ENCODE data around the gene GRIA3.
A peak's percentile ranks its signal among the peaks of the same experiment; 100 is the strongest.

The GRIA3 gene

DNA sequence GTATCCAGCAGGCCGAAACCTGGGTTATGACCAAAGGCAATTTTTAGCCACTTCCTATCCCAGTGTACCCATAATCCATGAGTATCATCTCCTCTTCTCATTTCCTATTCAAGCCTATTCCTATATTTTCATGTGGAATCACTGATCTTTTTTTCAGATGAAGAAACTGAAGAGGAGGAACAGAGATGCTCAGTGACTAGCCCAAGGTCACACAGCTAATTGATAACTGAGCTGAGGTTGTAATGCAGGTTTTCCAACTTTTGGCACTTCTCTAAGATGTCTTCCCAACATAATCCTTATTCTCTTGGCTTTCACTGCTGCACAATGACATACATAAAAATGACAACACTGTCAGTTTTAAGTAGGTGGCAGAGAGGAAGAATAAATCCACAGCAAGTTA, 15.3 kb downstream of the GRIA3 start:
- DNase-seq = no peak

DNA sequence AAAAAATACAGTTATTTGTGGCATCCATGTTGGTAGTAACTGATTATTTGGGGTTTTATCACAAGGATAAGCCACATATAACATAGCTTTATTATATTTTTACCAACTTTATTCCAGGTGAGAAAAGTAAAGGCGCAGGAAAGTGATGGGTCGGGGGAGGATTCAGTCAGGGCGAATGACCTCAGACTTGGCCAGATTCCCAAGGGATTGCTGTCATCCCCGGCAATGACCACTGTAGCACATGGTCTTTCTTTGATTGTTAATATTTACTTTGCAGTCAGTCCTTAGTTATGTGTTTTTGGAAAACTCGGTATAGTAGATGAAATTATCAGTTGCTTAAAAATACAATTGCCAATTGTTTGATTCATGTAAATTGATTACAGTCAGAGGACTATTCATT, 17.6 kb downstream of the GRIA3 start:
- no peak for DNase-seq

DNA sequence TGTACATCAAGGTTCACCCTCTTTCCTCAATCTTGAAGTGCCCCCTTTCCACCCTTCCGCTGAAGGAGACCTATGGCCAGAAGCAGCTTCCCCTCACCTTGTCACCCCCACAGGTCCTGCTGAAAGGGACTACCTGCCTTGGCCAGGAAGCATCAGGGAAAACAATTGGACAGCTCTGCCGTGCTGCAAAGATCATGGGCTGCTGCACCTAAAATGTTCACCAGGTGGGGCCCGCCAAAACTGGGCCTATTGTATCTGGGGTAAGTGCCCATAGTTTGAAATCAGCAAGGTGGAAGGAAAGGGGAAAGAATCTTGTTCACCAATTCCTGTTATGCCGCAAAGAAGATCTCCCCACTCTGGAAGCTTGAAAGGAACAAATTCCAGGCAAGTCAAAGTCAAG, 18.4 kb downstream of the GRIA3 start:
- no peak for DNase-seq

DNA sequence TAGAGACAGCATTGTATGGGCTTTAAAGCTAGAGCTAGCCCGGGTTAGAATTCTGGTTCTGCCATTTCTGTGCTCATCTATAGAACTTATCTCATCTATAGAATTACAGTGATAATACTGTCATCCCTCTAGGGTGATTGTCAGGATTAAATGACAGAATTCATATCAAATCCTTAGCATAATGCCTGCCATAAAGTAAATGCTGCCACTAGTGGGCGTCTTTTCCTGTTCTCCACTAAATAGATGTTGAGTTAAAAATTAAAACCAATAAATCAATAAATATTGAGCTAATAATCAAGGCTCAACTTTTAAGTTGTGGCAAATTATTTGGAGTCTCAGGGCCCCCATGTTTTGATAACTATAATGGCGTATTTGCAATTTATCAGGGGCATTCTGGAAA, 19.7 kb downstream of the GRIA3 start:
- no peak for DNase-seq

DNA sequence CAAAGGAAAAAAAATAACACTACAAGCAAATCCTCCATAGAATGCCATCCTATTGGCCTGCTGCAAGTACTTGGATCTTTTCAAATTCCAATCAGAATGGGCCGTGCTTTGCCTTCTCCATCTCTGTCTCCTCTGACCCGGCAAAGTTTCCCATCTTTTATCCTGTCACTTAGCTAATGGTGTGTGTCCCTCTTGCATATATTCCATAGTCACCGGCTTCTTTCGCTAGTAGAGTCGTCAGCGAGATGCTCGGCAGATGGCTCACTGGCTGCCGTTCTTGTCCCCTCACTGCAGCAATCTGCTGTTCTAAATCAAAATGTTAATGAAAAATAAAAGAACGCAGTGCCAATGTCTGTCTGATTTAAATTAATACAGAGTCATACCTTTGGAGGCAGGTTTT, 22.1 kb downstream of the GRIA3 start:
- DNase-seq = no peak

DNA sequence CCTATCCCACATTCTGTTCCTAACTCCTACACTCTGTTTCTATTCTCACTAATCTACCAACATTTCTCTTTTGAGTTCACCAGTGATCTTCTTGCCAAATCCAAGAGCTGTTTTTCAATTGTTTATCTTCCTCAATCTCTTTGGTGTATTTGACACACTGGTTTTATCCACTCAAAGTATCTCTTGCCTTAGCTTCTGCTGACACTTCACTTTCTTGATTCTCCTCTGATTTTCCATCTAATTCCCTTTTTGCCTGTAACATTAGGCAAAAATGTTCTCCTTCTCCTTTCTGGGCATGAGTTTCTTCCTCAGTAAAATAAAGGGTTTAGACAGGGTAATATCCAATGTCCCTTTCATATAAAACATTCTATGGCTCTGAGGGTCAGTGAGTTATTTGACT, 26.2 kb downstream of the GRIA3 start:
- no peak for DNase-seq

DNA sequence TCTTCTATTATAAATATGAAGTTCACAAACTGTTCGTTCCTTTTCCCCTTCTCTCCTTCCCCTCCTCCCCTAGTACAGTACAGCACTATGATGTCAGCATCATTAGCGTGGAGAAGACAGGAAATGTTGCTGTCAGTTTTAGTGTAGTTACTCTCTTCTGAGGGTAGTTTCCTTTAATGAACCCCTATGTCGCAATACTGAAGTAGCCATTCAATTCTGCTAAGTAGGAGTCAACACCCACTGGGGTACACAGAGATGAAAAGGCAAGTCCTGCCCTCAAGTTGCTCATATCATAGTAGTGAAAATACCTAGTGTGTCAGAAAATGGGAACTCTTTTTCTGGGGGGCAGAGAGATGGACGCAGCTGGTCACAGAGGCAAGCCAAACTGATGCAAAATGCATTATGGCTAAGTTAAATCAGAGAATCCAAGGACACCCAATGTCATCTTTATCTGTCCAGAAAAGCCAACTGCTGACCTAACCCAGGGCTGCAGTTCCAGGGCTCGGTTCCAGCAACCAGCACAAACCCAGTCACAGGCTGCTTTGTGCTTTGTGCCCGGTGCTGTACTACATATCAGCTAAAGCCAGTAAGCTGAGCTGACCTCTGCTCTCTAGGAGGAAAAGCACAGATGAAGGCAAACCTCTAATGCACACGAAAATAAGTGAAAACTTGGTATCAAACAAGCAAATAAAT, 31.5 kb downstream of the GRIA3 start:
- DNase-seq = peak in 9 of 14 donors; percentile 3 to 22 (median 16)

DNA sequence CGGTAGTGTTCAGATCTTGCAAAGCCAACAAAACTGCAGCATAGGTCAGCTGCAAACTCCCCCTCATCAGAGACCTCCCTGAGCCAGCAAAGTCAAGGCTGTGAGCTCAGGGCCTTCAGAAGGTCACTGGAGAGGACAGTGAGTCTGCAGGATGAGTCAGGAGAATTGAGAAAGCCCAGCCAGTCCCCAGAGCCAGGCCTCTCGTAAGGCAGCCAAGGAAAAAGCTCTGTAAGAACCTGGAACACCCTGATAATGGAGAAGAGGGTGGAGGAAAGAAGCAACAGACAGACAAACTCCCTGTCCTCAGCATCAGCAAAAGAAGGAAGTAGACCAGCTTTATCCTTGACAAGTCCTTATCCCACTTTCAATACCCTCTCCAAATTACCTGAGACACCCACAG, 33.0 kb downstream of the GRIA3 start:
- peak in 2 of 14 donors; percentile 4 to 24 for DNase-seq

DNA sequence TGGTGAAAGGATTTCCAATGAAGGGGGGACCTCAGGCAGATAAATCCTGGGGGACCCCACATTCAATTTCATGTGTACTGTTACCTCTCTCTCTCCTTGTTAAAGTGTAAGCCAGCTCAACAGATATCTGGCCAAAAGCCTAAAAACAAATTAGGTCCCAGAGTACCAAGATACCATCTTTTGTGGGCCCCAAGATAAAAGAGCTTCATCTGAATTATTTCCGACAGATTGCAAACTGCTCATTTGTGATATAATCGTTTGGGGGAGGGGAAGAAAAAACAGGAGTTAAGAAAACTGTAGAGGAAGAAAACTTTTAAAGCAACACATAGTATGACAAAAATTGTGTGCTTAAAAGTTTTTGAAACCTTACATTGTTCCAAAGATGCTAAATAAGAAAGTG, 33.6 kb downstream of the GRIA3 start:
- DNase-seq = no peak

DNA sequence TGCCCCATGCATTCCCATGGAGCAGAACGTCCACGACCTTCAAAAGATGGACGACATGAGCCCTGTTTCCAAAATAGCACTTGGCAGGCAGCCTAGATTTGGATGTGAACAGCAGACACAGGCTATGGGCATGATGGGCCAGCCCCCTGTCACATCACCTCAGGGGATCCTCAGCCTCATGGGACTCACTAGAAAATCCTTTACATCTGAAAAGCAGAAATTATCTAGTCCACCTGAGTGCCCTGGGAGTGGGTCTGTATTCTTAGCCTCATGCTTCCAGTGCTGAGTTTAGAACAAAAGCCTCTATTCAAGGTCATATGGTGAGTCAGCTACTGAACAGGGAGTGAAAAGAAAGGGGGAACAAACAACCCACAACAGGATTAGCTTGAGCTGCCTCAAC, 35.8 kb downstream of the GRIA3 start:
- peak in 4 of 14 donors; percentile 5 to 24 (median 7) for DNase-seq

DNA sequence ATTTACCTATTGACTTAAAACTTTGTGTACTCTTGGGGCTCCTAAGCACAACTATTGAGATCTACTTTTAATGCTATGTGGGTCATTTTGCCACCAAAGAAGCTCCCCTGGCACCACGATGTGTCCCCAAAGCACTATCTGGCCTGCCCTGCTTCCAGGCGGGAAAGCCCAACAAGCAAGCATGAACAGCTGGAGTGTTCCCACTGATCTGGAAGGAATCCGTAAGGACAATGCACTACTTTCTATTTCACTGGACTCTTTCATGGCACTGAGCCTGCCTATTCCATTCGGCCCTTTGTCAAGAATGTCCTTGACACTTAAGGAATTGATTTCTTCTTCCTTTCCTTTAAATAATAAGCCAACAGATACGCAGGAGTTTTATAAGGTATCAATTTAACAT, 38.8 kb downstream of the GRIA3 start:
- peak in 1 of 14 donors; percentile 11 for DNase-seq

DNA sequence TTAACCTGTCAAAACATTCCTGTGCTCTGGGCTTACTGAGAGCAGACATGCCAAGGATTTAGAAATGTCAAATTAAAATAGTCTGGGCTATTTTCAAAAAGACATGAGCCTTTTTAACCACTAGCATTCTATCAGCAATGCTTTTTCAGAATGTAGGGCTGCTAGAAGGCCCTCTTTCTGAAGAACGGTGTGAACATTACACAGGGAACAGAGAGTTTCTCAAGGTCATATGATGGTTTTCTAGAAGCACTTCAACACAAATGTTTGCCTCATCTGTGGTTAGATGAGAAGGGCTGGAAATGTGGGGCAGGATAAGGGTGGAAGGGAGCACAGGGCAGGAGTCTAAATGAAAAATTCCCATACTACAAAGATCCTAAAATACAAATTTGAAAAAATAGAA, 39.3 kb downstream of the GRIA3 start:
- DNase-seq = no peak

DNA sequence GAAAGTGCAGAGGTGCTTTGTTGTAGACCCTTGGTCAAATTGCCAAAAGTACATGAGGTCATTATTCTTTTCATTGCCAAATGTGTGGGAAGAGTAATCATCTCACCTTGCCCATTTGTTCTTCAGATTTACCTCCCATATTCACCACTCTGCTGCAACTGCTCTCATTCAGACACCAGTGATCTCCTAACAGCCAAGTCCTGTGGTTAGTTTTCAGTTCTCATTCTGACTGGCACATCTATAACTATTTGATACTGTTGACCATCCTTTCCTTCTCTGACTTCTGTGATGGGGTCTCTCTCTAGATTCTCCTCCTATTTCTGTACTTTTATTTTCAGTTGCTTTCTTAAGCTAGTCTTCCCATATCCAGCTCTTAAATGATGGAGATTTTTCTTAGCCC, 39.8 kb downstream of the GRIA3 start:
- no peak for DNase-seq

DNA sequence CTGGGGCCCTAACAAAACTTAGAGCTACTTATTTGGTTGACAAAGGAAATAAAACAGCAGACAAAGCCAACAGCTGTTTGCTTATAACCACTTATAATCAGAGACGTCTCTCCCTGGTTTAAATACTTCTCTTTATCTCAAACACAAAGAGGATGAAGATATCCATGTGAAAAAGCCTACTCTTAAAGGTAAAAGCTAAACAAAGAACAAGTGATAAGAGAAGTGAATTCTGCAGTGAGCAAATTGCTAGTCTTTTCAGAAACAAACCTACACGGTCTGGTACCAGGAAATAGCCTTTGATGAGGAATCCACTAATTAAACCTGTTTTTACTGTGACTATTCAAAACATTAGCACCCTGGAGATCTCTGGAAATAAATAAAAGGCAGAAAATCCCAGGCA, 46.7 kb downstream of the GRIA3 start:
- no peak for DNase-seq

DNA sequence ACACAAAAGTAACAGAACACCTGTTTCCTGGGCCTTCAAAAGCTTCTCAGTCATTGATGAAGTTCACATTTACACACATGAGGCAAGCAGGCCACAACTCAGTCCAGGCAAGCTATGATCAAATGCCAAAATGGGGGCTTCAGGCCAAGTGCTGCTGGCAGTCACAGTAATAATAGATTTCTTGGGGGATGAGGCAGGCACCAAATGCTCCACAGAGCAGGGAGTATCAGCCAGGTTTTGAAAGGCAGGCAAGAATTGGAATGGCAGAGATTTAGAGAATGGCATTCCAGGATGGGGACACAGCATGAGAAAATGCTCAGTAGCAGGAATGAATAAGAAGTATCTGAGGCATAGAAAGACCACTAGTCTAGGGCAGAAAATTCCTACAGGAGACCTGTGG, 52.8 kb downstream of the GRIA3 start:
- no peak for DNase-seq

DNA sequence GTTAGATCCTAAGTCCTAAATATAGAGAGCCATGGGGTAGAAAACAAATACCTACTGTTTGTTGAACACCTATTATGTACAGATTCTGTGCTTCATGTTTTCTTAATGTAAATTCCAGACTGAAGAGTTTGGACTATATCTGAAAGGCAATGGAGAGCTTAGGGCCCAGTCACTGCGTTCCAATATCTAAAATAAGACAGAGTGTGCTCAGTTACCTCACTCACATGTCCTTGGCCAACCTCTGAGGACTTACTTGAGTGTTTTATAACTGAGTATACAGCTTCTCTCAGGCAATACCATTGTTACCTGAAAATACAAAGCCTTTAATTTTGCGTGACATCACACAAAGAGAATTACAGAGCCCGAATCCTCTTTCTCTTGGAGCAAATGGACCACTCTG, 53.2 kb downstream of the GRIA3 start:
- DNase-seq = no peak

DNA sequence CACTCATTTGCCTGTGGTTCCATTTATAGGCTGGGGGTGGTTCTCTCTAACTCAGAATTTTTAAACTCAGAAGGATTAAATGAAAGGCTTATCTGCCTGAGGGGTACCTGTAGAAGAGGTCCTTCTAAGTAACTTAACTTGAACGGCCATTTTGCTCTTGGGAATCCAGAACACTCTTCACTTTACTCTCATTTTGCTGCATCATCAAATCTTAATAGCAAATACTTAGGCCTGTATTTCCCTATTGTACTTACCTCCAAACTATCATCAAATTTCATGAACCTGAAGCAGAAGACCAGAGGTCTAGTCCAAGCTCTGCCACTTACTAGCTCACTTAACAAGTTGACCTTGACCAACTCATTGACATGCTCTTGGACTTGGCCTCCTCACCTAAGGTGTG, 70.4 kb downstream of the GRIA3 start:
- no peak for DNase-seq

DNA sequence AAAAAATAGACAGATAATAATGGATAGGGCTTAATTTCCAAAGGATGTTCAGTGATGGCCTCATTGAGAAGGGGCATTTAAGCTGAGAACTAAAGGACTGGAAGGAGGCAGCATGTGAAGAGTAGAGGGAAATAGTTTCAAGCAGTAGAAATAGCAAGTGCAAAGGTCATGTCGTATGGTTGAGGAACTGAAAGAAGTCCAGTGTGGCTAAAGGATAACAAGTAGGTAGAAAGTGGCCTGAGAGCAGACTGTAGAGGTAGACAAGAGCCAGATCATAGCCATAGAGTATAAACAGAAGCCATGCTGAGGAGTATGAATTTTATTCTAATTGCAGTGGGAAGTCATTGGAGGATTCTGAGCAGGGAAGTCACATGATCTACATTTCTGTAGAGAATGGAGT, 72.3 kb downstream of the GRIA3 start:
- DNase-seq = no peak

DNA sequence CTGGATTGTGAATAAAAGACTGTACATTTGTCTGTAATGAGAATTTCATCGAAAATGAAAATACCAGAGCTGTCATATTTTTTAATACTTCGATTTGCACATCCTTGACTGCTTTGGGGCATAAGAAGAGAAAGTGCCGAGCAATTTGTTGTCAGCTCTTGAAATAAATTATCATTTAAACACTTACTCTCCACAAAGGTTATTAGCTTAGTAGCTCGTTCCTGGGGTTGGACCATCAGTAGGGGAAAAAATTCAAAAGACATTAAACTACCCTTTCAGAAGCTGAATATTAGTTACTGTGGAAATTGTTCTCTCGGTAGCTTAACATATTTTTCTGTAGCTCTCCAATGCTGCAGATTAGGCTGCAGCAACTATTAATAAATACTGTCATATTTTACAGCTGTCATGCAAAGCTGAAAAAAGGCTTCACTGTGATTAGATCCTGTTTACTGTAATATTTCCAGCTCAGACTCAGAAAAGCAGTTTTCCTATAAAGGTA, 76.9 kb downstream of the GRIA3 start:
- no peak for DNase-seq

DNA sequence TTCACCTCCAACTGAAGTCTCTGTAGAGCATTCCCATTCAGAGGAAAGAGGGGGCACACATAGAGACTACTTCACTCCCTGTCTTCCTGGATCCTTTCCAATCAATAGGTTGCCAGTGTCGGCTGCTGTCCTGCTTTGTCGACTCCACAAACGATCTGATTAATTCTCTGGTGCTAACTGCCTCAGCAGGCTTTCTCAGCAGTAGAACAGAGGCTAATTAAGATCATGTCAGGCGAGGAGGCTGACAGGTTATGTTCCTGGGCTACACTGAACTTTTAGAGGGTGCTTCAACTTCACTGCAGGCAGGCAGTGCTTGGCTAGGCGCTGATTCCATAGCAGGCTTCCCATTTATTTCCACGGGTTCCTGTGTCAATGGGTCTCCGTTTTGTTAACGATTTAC, 79.2 kb downstream of the GRIA3 start:
- no peak for DNase-seq

DNA sequence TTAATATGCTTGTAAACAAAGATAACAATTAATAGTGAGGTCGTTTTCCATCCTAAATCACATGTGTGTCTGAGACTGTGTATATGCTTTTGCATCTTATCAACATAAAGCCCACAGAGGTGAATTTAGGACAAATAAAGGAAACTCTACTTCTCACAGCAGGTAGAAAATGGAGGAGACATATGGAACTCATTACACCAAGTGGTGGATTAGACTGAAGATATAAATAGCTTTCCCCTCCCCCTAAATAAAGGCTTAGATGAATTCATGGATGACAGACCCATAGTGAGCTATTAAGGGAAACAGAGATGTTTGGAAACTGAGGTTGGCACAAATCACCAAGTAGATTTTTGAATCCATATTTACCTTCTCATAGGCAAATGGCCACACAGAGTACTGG, 79.7 kb downstream of the GRIA3 start:
- DNase-seq = no peak

DNA sequence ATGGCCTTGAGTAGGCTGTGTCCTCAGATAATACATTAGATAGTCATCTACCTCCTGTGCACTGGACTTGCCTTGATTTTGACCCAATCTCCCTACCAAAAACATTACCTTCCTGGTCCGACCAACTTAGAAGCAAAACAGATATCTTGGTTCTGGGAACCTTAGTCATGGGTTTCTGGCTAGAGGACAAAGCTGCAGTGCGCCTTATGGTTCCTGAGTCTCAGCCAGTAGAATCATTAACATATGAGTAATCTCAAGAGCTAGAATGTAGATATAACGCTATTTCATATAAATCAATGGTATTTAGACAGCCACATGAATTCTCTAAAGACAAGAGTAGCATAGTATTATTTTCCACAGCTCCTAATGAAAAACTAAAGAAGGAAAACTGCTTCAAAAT, 83.1 kb downstream of the GRIA3 start:
- DNase-seq = no peak

DNA sequence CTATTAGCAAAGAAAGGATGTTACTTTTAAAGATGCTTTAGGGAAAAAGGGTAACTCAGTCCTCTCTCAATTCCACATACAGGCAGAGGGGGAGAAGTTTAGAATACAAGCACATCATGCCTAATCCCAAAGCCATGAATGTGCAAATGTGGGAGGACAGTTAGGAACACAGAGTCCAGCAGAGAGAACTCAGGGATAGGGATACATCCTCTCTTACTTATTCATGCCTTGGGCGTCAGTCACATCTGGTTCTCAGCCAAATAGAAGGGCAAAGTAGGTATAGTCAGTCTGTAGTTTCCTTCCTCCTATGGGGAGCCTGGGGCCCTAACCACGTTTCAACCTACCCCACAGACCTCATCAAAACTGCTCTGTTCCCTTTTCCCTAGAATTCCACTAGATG, 87.8 kb downstream of the GRIA3 start:
- no peak for DNase-seq

DNA sequence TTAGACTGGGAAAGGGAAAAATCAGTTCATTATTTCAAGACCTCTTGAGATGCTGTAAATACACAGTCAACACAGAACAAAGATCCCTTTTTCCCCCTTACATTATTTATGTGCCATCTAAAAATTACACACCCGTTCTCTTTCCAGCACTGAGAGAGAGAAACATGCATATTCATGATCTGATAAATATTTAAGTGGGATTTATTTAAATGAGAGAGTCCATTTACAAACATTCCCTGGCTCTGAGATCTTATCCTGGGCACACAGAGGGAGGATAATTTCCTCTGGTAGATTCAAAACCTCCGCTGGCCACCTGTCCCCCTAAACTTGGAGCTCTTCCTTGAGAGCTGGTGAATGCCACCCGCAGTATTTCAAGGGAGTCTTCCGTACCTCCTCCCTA, 88.6 kb downstream of the GRIA3 start:
- DNase-seq = no peak

DNA sequence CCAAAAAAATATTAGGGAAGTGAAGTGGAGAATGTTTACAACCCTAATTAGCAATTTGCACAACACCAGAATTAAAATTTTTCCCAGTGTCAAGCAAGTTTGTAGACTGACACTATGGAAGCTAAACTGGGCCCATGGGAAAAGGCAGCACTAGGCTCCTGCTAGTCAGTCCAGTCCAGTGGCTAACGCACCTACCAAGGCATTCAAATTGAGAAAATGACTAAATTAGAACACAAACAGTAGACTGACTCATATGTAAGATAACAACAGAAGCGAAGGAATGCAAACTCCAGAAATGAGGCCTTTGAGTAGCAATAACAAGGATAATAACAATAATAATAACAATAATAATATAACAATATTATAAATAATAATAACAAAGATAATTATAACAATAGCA, 90.7 kb downstream of the GRIA3 start:
- DNase-seq = no peak

All from C1 segment of cervical spinal cord (tissue), 14 donors.